BLaER1 treated with 17β-estradiol and CSF1 and Interleukin-3, amounts not matched to agents 10 nM and 100 nM (cell line): Measurements from ENCODE around the gene ECE1.
A peak's percentile ranks its signal among the peaks of the same experiment; 100 is the strongest.

ENCODE experiments used
- H3K27ac ChIP-seq, 11 experiments: shearing (Covaris generic); formaldehyde crosslinking; 2 replicates each; pipeline ENCODE4 v1.8.1; 2022
- H3K27me3 ChIP-seq, 11 experiments: shearing (Covaris generic); formaldehyde crosslinking; 2 replicates each; pipeline ENCODE4 v1.8.1; 2022
- H3K36me3 ChIP-seq, 11 experiments: shearing (Covaris generic); formaldehyde crosslinking; 2 replicates each; pipeline ENCODE4 v1.8.1; 2022
- H3K4me1 ChIP-seq, 10 experiments: shearing (Covaris generic); formaldehyde crosslinking; 2 replicates each; pipeline ENCODE4 v1.8.1; 2022
- H3K4me2 ChIP-seq, 11 experiments: shearing (Covaris generic); formaldehyde crosslinking; 2 replicates each; pipeline ENCODE4 v1.8.1; 2022
- H3K4me3 ChIP-seq, 10 experiments: shearing (Covaris generic); formaldehyde crosslinking; 2 replicates each; pipeline ENCODE4 v1.8.1; 2022
- H3K9ac ChIP-seq, 11 experiments: shearing (Covaris generic); formaldehyde crosslinking; 2 replicates each; pipeline ENCODE4 v1.8.1; 2022
- H3K9me3 ChIP-seq, 11 experiments: shearing (Covaris generic); formaldehyde crosslinking; replicated peaks in 1 of 11; 2 replicates each; pipeline ENCODE4 v1.8.1; 2022
- H4K20me1 ChIP-seq, 11 experiments: shearing (Covaris generic); formaldehyde crosslinking; 2 replicates each; pipeline ENCODE4 v1.8.1; 2022
- Cebpa-rat ChIP-seq, 11 experiments: shearing (Covaris generic); IDR thresholded peaks; 2 replicates each; pipeline ENCODE4 v1.8.1; 2022

Gene ECE1

DNA sequence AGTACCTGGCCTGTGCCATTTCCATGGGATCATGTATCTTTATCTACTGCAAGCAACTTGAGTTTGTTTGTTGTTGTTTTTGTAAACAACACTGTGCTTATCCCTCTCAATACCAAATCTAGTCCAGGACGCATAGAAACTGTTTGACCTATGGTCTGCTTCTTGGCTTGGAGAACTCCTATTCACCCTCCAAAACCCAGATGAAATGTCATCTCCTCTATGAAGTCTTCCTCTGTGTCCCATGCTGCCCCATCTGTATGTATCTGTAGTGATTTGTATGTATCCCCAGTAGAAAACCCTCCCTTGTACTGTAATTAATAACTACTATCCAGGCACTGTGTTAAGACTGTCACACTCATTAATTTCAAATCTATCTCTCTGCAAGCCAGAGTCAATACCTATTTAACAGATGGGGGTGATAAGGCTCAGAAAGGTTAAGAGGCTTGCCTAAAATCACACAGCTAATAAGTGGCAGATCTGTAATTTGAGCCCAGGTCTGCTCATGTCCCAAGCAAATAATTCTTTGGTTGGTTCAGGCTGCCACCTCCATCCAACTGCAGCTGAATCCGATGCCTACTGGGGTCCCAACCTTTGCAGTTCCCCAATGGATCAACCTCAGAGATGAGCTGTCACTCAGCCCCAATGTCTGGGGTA lies 24.6 kb upstream of the ECE1 start:
- no peak overlapping the region for H3K9ac ChIP-seq
- no peak overlapping the region for H3K4me2 ChIP-seq
- no peak overlapping the region for H3K27ac ChIP-seq
- H3K4me1 ChIP-seq: peaks cover 12 to 60% (median 43%) of the 10 kb centered on the region in 10 experiments
- H3K4me3 ChIP-seq: no peak overlapping the region
- H4K20me1 ChIP-seq: peaks cover 0 to 35% (median 4%) of the 10 kb centered on the region in 11 experiments; a peak in 7 of 22 replicates
- no peaks in the 10 kb centered on the region for H3K36me3 ChIP-seq
- H3K9me3 ChIP-seq: peaks cover 0 to 6% (median 4%) of the 10 kb centered on the region in 11 experiments; a peak in 7 of 22 replicates
- no peak for TF ChIP-seq Cebpa-rat (IDR thresholded peaks at IDR 0.05)
- H3K27me3 ChIP-seq: no peaks in the 10 kb centered on the region; a peak in 1 of 22 replicates

DNA sequence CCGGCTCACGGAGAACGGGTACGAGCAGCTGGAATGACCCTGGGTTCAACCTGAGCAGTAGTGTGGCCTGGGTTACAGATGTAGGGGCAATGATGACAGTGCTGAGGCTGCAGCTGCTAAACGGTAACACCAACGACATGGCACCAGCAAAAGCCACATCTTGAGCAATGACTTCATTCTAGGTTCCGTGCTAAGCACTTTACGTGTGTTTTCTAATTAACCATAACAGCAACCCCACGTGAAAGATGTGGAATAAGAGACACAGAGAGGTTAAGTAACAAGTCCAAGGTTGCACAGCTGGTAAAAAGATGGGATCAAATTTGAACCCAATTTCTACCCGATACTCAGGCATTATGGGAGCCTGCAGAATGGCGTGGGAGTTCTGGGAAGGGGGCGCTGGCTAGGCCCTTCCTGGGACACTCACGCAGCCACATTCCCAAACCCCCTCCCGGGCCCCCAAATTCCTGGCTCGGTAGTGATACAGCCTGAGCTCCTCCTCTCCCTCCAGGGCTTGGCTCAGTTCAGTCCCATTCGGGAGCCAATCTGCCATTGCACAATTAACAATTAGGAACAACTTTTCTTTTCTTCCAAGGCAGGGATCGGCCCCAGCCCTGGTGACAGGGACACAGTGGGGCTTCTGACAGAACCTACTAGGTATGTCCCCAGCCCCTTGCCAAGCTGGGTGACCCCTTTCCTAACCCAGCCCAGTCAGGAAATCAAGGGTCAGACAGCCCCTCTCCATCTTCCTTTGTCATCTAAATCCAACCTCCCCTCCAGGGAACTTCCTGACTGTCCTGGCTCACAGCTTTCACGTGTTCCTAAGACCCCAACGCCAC lies 23.8 kb upstream of the ECE1 start:
- peaks cover 0 to 38% (median 4%) of the 10 kb centered on the region in 11 experiments; a peak in 8 of 22 replicates for H4K20me1 ChIP-seq
- no peak overlapping the region for H3K9ac ChIP-seq
- H3K4me3 ChIP-seq: no peak overlapping the region
- H3K9me3 ChIP-seq: peaks cover 0 to 6% (median 4%) of the 10 kb centered on the region in 11 experiments; a peak in 7 of 22 replicates
- H3K4me1 ChIP-seq: peaks cover 9 to 58% (median 43%) of the 10 kb centered on the region in 10 experiments
- 0 out of 22 replicates have a peak overlapping the region, but pooled peaks of 1 of the 11 experiments have one; percentile 17 for H3K4me2 ChIP-seq
- no peaks in the 10 kb centered on the region for H3K36me3 ChIP-seq
- H3K27ac ChIP-seq: peak overlapping the region in 1 of 11 experiments; percentile 5; a peak in 1 of 22 replicates
- no peaks in the 10 kb centered on the region; a peak in 1 of 22 replicates for H3K27me3 ChIP-seq
- TF ChIP-seq Cebpa-rat (IDR thresholded peaks at IDR 0.05): peak in 1 of 11 experiments; percentile 28; a peak in 1 of 22 replicates

DNA sequence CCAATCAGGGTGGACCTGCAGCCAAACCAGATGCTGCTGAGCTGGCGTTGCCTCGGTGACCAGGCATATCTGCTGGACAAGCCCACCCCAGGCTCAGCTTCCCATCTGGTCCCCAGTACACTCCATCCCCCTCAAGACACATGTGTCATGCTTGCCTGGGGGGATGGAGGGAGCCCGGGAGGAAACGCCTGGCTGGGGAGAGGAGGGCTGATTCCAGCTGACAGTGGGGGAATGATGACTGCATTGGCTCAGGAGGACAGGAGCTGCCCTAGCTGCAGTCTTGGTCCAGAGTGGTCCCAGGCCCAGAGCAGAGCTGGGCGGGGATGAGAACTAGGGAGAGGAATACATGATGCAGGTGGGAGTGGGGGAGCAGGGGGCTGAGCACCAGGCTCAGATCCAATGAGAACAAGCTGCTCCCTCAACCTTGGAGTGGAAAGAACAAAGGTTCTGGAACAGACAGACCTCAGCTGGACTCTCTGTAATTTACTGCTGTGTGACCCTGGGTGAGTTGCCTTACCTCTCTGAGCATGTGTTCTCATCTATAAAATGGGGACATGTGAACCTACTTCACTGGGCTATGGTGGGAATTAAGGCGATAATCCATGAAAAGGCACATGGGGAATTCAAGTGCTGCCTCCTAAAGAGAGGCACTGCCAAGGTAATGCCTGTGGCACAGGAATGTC lies 23.1 kb upstream of the ECE1 start:
- H4K20me1 ChIP-seq: peaks cover 0 to 46% (median 7%) of the 10 kb centered on the region in 11 experiments; a peak in 9 of 22 replicates
- H3K4me2 ChIP-seq: 0 out of 22 replicates have a peak overlapping the region, but pooled peaks of 1 of the 11 experiments have one; percentile 17

DNA sequence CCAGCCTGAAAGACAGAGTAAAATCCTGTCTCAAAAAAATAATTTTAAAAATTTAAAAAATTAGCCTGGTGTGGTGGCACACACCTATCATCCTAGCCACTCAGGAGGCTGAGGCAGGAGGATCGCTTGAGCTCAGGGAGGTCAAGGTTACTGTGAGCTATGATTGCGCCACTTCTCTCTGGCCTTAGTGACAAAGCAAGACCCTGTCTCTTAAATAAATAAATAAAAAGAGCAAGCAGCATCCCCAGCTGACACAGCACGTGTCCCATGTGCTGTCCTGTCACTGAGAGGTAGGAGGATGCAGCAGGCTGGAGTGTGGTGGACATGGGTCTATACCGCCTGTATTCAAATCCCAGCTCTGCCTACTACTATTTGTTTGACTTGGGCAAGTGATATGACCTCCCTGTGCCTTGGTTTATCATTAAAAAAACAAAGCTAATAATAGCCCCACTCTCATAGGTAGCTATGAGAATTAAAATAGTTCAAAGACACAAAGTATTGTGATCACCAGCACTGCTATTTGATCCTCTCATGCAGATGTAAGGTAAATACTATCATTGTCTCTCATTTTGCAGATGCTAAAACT lies 22.2 kb upstream of the ECE1 start:
- no peak overlapping the region for H3K4me3 ChIP-seq
- H3K4me1 ChIP-seq: peaks cover 11 to 58% (median 43%) of the 10 kb centered on the region in 10 experiments
- H3K36me3 ChIP-seq: no peaks in the 10 kb centered on the region
- TF ChIP-seq Cebpa-rat (IDR thresholded peaks at IDR 0.05): 0 out of 22 replicates have a peak, but pooled peaks of 1 of the 11 experiments have one; percentile 39
- H3K4me2 ChIP-seq: no peak overlapping the region
- peaks cover 0 to 6% (median 4%) of the 10 kb centered on the region in 11 experiments; a peak in 7 of 22 replicates for H3K9me3 ChIP-seq
- no peak overlapping the region for H3K9ac ChIP-seq
- H3K27ac ChIP-seq: no peak overlapping the region
- peaks cover 0 to 47% (median 7%) of the 10 kb centered on the region in 11 experiments; a peak in 10 of 22 replicates for H4K20me1 ChIP-seq
- H3K27me3 ChIP-seq: no peaks in the 10 kb centered on the region; a peak in 1 of 22 replicates

More for the DNA sequence above, 23.1 kb upstream of the ECE1 start:
- H3K36me3 ChIP-seq: no peaks in the 10 kb centered on the region
- peaks cover 4 to 58% (median 43%) of the 10 kb centered on the region in 10 experiments for H3K4me1 ChIP-seq
- no peak overlapping the region for H3K4me3 ChIP-seq
- H3K27ac ChIP-seq: peak overlapping the region in 1 of 11 experiments; percentile 5; a peak in 1 of 22 replicates
- H3K27me3 ChIP-seq: no peaks in the 10 kb centered on the region; a peak in 1 of 22 replicates
- TF ChIP-seq Cebpa-rat (IDR thresholded peaks at IDR 0.05): no peak
- H3K9me3 ChIP-seq: peaks cover 0 to 6% (median 4%) of the 10 kb centered on the region in 11 experiments; a peak in 7 of 22 replicates
- H3K9ac ChIP-seq: no peak overlapping the region; a peak in 1 of 22 replicates

DNA sequence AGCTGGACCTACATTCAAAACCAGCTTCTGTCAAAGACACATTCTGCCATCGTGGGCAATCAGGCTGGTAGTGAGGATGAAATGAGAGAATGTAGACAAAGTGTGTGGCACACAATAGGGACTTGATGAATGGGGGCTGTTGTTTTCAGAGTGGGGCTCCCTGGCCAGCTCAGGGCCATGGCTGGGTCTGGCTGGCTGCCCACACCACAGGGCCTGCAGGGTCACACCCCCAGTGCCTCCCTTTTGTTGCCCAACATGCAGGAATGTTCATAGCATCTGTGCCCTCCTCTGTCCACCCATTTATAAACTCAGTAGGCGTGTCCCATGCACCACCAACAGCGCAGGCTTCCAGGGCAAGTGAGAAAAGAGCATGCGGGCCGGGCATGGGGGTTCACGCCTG lies 20.8 kb upstream of the ECE1 start:
- no peak for TF ChIP-seq Cebpa-rat (IDR thresholded peaks at IDR 0.05)
- Histone ChIP-seq H3K4me2 (peak overlapping the region in 2 of 11 experiments; percentile 1 to 63; a peak in 2 of 22 replicates), H4K20me1 (peaks cover 0 to 55% (median 8%) of the 10 kb centered on the region in 11 experiments; a peak in 10 of 22 replicates), H3K27ac (no peak overlapping the region), H3K9ac (no peak overlapping the region), H3K4me1 (peaks cover 15 to 62% (median 48%) of the 10 kb centered on the region in 10 experiments), H3K4me3 (no peak overlapping the region), H3K27me3 (peaks cover 0 to 4% (median 0%) of the 10 kb centered on the region in 11 experiments; a peak in 1 of 22 replicates), H3K9me3 (peaks cover 0 to 6% (median 4%) of the 10 kb centered on the region in 11 experiments; a peak in 7 of 22 replicates), H3K36me3 (no peaks in the 10 kb centered on the region)

DNA sequence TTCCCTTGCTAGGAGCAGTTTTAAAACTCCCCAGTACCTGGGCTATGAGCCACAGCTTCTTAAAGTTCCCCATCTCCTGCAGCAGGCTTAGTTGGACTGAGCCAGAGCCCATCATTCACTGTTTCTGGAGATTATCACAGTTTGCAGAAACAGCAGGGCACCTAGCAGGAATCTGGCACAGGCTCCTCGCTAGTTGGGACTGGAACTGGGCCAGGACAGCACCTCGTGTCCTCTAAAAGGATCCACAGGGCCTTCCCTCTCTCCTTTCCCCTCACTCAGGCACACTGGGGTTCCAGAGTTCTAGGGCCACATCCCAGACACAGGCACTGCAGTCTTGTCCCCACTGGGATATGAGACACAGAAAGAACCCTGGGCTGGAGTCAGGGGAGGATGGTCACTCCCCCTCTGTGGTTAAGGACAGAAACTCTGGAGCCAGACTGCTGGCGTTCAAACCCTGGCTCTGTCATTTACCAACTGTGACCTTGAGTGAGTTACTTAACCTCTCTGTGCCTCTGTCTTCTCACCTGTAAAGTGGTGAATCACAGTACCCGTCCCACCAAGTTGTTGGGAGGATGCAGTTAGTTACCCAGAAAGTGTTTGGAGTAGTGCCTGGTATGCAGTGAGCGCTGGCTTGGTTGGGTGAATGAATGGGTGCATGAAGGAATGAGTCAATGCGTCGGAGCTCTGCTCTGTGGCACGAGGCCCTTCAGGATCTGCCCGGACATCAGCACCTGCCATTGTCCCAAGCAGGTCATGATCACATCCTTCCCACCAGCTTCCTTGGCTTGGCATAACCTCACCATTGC lies 18.8 kb upstream of the ECE1 start:
- H3K36me3 ChIP-seq: no peaks in the 10 kb centered on the region
- peaks cover 15 to 58% (median 49%) of the 10 kb centered on the region in 10 experiments for H3K4me1 ChIP-seq
- no peak for TF ChIP-seq Cebpa-rat (IDR thresholded peaks at IDR 0.05)
- H3K27me3 ChIP-seq: peaks cover 0 to 4% (median 0%) of the 10 kb centered on the region in 11 experiments; a peak in 1 of 22 replicates
- peaks cover 0 to 52% (median 8%) of the 10 kb centered on the region in 11 experiments; a peak in 10 of 22 replicates for H4K20me1 ChIP-seq
- peak overlapping the region; percentile 13 to 81 (median 58); a peak in 20 of 22 replicates for H3K4me2 ChIP-seq
- H3K9me3 ChIP-seq: peaks cover 0 to 6% (median 4%) of the 10 kb centered on the region in 11 experiments; a peak in 7 of 22 replicates
- H3K9ac ChIP-seq: peak overlapping the region in 2 of 11 experiments; percentile 25 to 41; a peak in 1 of 22 replicates
- H3K4me3 ChIP-seq: no peak overlapping the region
- peak overlapping the region in 3 of 11 experiments; percentile 0 to 53 (median 23); a peak in 4 of 22 replicates for H3K27ac ChIP-seq

DNA sequence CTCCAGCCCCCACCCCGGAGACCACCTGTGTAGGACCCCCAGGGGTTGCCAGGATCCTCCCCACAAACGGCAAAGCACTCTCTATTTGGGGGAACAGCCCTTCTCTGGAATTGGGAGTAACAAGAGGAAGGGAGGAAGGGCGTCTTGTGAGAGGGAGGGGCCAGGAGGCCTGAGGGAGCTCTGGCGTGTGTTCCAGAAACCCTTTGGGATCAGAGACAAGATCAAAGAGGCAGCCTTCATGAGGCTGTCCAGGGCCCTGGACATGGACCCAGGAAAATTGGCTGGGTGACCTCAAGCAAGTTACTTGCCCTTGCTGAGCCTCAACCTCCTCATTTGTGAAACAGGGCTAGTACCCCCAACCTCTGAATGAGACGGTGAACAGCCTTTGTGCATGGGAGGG lies 18.1 kb upstream of the ECE1 start:
- peaks cover 0 to 6% (median 4%) of the 10 kb centered on the region in 11 experiments; a peak in 7 of 22 replicates for H3K9me3 ChIP-seq
- H3K4me1 ChIP-seq: peaks cover 15 to 57% (median 51%) of the 10 kb centered on the region in 10 experiments
- peaks cover 0 to 46% (median 8%) of the 10 kb centered on the region in 11 experiments; a peak in 10 of 22 replicates for H4K20me1 ChIP-seq
- no peak overlapping the region for H3K4me3 ChIP-seq
- H3K27me3 ChIP-seq: peaks cover 0 to 4% (median 0%) of the 10 kb centered on the region in 11 experiments; a peak in 1 of 22 replicates
- H3K9ac ChIP-seq: peak overlapping the region in 2 of 11 experiments; percentile 25 to 41; a peak in 1 of 22 replicates
- TF ChIP-seq Cebpa-rat (IDR thresholded peaks at IDR 0.05): no peak
- peak overlapping the region; percentile 13 to 81 (median 58); a peak in 21 of 22 replicates for H3K4me2 ChIP-seq
- peak overlapping the region in 4 of 11 experiments; percentile 0 to 53 (median 34); a peak in 4 of 22 replicates for H3K27ac ChIP-seq
- no peaks in the 10 kb centered on the region for H3K36me3 ChIP-seq
